ENCODE results near the gene TAOK2.

DNA sequence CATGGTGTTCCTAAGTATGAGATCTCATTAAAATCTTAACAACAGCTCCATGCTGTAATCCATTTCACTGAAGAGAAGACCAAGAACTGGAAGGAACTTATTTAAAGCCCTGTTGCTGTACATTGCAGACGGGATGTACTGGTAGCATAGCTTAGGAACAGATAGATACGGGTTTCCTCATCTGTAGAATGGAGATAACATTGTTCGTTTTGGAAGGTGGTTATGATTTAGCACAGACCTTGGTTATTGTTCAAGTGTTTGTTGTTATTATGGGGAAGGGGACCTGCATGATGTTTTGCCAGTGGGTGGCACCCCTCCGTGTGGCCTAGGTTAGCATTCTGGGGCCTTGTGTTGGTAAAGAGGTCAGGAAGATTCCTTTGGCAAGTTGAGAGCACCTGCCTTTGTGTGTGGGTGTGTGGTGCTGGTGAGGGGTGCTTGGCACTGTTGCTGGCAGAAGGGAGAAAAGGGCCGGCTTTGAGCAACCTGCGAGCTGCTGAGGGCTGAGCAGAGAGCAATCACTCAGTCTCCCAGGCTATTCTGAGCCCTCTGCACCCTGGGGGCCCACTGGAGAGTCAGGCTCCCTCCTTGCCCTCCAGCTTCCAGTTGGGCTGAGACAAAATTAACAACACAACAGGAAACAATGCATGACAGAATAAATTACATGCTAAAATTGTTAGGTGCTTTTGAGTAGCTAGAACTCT, 2.3 kb downstream of the TAOK2 start:
- TF ChIP-seq CTCF (IDR thresholded peaks at IDR 0.05) (no peak), POLR2A (IDR thresholded peaks at IDR 0.05) (no peak)

Measured in uterus (tissue), 2 donors.